WTC11 (cell line): ENCODE data around the gene FAM47C.
"Not testable (repeated sequence)": the region's sequence is repeated elsewhere in the genome, so short reads cannot be mapped to it uniquely, and the experiment has no call there.

Experiments
- CTCF ChIP-seq: fragments of 200-600 bp; IDR thresholded peaks from 2 replicates; pipeline ENCODE4 v1.8.0; 2022; ENCODE audit warnings: antibody characterized with exemption
- ELF4 ChIP-seq: sonication (generic); formaldehyde crosslinking; IDR thresholded peaks from 2 replicates; pipeline ENCODE4 v1.8.1; 2022; ENCODE audit warnings: low read depth, mild to moderate bottlenecking, moderate library complexity, missing genetic modification reagents
- SP1 ChIP-seq: sonication (generic); formaldehyde crosslinking; conservative IDR thresholded peaks from 2 replicates; pipeline ENCODE4 v1.8.1; 2022; ENCODE audit warnings: missing genetic modification reagents
- STAT6 ChIP-seq: sonication (generic); formaldehyde crosslinking; conservative IDR thresholded peaks from 2 replicates; pipeline ENCODE4 v1.8.1; 2023; ENCODE audit warnings: mild to moderate bottlenecking, low read depth, missing genetic modification reagents, moderate library complexity

GRCh38 chrX:37057572-37057971 is 49.4 kb downstream of the FAM47C start:
- not testable (repeated sequence) for TF ChIP-seq CTCF; SP1 (CRISPR knock-in tag); ELF4 (CRISPR knock-in tag); STAT6 (CRISPR knock-in tag)
